Measurements from ENCODE around the gene MMP12. TPM values are rescaled to one million over a fixed set of nuclear protein-coding genes. Genes with fewer than 3 reads are reported as not detected.

The MMP12 gene
- total RNA-seq, 1 donor from 2014 or later, result 1.4 TPM

- peak; percentile 54 for DNase-seq (ENCODE audit: low spot score)
Measured at GRCh38 chr11:102850973-102851745, 23.6 kb downstream of the MMP12 start.

- peak; percentile 60 for DNase-seq (ENCODE audit: low spot score)
Measured at GRCh38 chr11:102849311-102849710, 25.5 kb downstream of the MMP12 start.

DNA sequence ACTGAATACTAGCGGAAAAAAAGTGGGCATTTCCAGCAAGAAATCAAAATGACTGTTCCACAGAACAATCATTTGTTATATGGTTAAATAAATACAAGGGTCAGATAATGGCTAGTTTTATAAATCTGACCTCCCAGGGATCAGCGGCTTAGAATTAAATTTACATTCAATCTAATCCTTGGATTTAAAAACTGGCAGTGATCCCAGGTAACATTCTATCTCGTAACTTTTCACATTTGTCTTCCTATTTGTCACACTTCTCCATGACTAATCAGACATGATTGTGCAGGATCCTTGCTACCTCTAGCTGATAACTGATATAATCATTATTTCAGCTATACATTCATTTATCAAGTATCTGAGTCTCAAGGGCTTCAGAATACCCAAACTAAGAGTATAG, 28.5 kb downstream of the MMP12 start:
- no peak for DNase-seq (ENCODE audit: low spot score)

- DNase-seq (ENCODE audit: low spot score), result no peak
Measured at GRCh38 chr11:102843489-102843888, 31.3 kb downstream of the MMP12 start, which contains the start of gene MMP3. MMP3 (minus strand) TSS chr11:102843609; CDS start chr11:102843546, 63 bp downstream.

GRCh38 chr11:102842930-102843329, 31.9 kb downstream of the MMP12 start:
- DNase-seq (ENCODE audit: low spot score), result no peak

DNA sequence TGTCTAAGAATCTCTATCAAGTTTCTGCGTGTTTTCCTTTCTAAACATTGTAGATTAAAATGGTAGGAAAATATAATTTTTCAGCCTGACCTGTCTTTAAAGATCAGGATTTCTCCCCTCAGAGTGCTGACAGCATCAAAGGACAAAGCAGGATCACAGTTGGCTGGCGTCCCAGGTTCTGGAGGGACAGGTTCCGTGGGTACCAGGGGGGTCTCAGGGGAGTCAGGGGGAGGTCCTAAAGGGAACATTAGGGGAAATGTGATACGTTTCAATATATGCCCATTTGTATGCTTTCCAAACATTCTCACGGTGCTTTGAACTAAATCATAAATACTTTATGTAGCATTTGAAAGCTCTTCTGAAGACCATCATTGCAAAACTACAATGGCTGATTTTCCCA, 34.8 kb downstream of the MMP12 start:
- DNase-seq (ENCODE audit: low spot score), result no peak

DNA sequence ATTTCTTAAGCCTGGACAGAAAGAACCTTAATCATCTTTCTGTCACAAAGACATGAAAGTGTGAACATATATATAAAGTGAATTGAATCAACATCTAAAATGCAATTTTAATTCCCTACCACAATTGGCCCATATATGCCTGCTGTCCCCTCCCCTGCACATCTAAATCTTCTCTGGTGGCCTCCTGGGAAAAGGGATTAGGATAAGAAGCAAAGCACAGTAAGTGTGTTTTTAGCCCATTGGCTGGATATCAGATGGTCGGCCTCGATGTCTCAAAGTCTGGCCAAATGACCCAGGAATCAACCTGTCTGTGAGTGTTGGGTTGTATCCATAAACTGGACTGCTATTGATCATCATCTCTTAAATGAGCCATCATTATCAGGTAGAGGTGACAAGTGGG, 37.1 kb downstream of the MMP12 start:
- no peak for DNase-seq (ENCODE audit: low spot score)

GRCh38 chr11:102837156-102837555, 37.6 kb downstream of the MMP12 start:
- DNase-seq (ENCODE audit: low spot score), result no peak

- DNase-seq (ENCODE audit: low spot score), result peak; percentile 35
Measured at GRCh38 chr11:102836290-102836875, 38.4 kb downstream of the MMP12 start.

- DNase-seq (ENCODE audit: low spot score), result no peak
Measured at GRCh38 chr11:102833731-102834130, 41.1 kb downstream of the MMP12 start.

- no peak for DNase-seq (ENCODE audit: low spot score)
Measured at GRCh38 chr11:102832612-102833011, 42.2 kb downstream of the MMP12 start.

- peak; percentile 57 for DNase-seq (ENCODE audit: low spot score)
Measured at GRCh38 chr11:102831489-102832440, 43.0 kb downstream of the MMP12 start.

- DNase-seq (ENCODE audit: low spot score), result no peak
Measured at GRCh38 chr11:102831128-102831488, 43.7 kb downstream of the MMP12 start.

DNA sequence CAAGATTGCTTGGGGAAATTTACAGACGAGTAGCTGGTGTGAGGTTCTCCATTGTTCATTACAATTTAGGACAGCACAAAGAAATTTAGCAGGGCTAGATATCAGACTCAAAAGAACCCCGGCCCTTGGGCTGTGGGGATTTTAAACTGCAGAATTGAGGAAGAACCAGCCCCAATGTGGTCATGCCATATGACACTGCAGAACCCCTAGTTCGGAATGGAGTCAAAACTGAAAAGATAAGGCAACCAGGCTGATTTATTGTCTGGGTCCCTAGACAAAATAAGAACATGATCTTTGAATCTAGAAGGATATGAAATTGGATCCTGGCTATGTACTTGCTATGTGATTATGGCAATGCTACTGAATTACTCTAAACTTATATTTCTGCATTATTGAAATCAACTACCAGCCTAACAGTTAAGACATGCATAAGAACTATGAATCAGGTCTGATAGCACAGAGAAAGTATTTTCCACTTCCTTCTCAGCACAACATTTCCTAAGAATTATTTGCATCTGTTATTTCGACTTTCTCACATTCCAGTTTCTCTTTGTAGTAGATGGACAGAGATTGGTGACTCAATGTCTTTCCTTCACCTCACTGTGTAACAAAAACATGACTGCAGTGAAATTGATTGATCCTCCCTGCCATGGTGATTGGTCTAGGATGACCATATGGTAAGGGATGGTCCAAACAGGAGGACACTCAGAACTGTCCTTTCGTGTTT, 44.6 kb downstream of the MMP12 start:
- DNase-seq (ENCODE audit: low spot score), result no peak

DNA sequence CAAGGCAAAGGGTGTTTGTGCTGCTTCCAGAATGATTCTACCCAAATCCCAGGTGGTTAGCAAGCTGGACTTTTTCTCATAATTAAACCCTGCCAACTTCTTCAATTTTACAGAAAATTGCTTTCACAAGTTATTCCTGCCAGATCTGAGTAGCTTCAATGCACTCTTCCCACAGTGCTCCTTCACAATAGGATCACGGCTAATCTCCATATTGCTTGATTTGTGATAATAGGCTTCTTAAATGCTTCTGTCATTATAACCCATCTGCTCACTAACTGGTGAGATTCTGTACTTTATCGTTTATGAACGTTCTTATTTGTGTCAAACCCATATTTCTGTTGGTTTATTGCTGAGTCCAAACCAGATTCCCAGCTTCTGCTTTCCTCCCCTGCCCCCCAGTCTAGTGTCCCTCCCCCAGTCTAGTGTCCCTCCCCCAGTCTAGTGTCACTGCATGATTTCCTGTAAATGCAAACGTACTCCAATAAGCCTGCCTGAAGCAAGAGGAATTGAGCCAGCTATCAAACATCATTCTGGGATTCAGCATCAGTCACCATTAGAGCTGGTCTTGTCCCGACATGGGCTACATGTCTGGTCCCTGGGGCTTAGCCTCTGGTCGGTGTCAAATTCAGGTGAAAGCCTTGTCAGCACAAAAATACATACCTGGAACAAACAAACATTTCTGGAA, 45.3 kb downstream of the MMP12 start:
- no peak for DNase-seq (ENCODE audit: low spot score)

- DNase-seq (ENCODE audit: low spot score), result no peak
Measured at GRCh38 chr11:102824556-102824955, 50.2 kb downstream of the MMP12 start.

- no peak for DNase-seq (ENCODE audit: low spot score)
Measured at GRCh38 chr11:102819491-102819890, 55.3 kb downstream of the MMP12 start.

- no peak for DNase-seq (ENCODE audit: low spot score)
Measured at GRCh38 chr11:102813484-102813883, 61.3 kb downstream of the MMP12 start.
